Activated gamma-delta T cell (primary cell): Measurements from ENCODE around the gene FAM184A.

Experiments
- DNase-seq: peaks from one replicate; lab custom pipeline; 2025; lab: John Stamatoyannopoulos, UW

Gene FAM184A

DNA sequence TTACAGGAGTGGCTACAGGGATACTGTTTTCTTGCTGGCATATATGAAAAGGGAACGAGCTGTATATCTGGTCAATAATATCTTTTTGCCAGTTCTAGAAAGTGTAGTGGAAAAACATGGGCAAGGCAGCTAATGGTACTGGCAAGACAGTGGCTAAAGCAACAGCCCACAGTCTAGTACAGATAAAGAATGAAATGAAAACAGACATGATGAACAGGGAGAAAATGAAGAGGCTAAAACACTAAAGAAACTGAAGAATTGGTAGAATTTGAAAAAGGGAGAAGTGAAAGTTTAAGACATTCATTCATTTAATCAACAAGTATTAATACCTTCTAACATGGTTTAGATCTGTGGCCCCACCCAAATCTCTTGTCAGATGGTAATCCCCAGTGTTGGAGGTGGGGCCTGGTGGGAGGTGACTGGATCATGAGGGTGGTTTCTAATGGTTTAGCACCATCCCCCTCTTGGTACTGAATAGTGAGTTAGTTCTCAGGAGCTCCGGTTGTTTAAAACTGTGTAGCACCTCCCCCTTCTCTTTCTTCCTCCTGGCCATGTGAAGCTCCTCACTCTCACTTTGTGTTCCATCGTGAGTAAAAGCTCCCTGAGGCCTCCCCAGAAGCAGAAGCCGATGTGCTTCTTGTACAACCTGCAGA is 18.1 kb downstream of the FAM184A start:
- no peak for DNase-seq

DNA sequence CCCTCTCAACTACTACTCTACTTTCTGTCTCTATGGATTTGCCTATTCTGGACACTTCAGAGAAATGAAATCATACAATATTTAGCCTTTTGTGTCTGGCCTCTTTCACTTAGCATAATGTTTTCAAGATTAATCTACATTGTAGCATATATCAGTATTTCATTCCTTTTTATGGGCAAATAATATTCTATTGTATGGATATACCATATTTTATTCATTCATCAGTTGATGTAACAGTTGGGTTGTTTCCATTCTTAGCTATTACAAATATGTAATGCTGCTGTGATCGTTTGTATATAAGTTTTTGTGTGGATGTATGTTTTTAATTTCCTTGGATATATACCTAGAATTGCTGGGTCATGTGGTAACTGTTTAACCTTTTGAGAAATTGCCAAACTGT is 23.4 kb downstream of the FAM184A start:
- DNase-seq = no peak

DNA sequence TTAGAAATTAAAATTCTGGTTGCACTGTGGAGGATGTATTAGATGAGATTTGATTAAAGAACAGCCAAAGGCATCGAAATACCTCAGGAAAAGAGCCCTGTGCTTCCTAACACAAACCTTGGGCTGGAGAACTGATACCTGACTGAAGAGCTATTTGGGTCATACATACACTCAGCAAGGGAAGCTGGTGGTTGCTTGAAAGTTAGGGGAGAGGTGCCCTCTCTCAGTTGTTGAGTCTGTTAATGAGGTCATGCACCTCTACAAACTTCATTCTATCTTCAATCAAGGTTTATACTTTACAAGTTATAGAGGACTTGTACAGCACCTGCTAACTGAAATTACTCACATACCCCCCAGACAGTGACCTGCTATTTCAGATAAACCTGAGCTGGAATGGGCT is 25.5 kb downstream of the FAM184A start:
- no peak for DNase-seq

DNA sequence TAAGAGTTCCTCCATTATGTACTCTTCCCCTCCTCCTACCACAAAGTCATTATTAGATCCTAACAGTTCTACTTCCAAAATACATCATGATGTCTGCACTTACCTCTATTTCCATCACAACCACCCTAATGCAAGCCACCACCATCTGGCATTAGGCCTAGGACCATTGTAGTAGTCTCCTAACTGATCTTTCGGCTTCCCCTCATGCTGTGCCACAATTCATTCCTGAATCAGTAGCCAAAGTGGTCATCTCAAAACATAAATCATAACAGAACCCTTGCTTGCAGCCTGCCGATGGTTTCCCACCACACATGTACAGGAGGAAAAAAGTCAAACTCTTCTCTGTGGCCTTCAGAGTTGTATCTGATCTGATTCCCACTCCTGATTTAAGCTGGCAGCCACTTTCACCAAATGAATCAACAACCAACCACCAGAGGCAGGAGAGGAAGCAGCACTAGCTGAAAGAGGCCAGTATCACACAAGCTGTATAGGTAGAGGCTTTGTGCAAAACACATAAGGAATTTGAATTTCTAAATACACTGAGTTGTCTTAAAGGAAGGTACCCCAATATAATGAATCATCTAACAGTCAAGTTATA is 26.1 kb downstream of the FAM184A start:
- DNase-seq = no peak

DNA sequence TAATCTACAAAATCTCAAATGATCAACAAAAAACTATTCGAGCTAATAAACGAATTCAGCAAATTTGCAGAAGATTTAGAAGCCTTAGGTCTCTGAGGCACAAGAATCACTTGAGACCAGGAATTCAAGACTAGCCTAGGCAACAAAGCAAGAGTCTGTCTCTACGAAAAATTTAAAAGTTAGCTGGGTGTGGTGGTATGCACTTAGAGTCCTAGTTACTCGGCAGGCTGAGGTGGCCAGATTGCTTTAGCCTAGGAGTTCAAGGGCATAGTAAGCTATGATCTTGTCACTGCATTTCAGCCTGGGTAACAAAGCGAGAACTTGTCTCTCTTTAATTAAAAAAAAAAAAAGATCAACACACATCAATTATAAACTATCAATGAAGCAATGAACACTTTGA is 34.2 kb downstream of the FAM184A start:
- no peak for DNase-seq

DNA sequence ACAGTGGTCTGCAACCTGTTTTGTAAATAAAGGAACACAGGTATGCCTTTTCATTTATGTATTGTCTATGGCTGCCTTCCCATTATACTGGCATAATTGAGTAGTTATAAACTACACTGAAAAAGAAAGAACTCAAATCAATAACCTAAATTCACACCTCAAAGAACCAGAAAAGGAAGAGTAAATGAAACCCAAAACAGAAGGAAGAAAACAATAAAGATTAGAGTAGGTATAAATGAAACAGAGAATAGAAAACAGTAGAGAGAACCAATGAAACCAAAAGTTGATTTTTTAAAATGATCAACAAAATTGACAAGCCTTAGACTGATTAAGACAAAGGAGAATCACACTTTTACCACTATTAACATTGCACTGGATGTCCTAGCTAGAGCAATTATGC is 34.7 kb downstream of the FAM184A start:
- DNase-seq = no peak

DNA sequence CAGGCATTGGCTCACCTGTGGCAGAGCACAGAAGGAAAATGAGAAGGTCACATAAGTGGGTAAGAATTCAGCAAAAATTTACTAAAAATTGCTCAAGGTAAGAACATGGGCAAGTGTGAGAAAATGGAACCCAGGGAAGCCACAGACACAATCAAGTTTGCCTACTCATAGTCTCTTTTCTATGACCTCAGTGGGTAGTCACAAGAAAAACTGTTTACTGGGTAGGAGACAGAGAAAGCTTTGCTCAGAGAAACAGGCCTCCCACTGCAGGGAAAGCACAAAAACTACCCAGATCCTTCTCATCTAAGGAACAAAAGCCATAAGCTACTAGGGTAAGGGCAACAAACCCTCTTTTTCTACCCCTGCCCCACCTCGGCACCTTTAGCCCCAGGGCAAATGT is 35.2 kb downstream of the FAM184A start:
- DNase-seq = no peak

DNA sequence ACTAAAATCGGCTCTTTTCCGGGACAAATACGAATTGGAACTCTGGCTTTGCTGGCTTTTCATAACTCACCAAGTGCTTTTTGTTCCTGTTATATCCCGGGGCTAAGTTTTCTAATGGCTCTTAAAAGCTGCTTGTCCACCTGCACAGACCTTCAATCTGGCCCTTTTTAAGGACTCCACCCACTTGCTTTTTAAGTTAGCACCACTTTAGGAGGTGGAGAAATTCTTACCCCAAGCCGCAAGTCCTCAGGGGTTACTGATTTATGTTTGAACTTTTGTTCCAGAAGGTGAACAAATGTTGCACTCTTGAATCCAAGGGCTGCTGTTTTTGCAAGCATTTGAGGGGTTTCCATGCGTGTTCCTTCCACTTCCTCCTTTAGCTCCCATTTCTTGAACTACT is 37.8 kb downstream of the FAM184A start:
- no peak for DNase-seq

DNA sequence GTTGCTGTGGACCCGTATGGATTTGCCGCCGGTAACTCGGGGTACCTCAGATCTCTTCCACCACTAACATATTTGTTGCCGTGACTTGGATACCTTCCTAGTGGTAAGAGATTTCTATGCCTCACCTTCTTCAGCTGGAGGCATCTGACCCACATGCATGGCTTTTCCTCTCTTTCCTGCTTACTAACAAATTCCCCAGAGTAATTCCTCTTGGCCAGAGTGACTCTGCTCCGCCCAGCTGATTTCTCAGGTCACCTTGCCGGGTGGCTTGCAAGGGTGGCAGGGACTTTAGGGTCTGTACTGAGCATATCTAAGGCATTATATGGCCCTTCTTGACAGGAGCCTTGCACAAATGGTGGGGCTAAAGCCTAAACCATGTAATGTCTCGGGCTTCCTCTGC is 38.2 kb downstream of the FAM184A start:
- DNase-seq = no peak

DNA sequence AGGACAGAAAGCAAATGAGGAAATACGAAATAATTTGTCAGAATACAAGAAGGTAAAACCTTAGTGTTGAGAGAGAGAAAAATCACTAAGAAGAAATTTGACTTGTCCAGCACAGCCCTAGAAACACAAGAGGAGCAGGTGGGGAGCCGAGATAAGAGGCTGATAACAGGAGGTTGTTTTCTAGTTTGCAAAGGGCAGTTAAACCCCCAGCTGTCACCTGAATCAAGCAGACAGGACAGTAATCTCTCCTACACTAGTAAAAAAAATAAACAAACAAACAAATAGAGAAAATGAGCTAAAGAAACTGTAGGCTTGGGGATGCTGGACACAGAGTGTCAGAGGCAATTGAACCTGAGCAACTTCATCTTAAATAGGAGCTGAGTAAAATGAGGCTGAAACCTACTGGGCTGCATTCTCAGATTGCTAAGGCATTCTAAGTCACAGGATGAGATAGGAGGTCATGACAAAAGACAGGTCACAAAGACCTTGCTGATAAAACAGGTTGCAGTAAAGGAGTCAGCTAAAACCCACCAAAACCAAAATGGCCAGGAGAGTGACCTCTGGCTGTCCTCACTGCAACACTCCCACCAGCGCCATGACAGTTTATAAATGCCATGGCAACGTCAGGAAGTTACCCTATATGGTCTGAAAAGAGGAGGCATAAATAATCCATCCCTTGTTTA is 40.4 kb downstream of the FAM184A start:
- DNase-seq = no peak

DNA sequence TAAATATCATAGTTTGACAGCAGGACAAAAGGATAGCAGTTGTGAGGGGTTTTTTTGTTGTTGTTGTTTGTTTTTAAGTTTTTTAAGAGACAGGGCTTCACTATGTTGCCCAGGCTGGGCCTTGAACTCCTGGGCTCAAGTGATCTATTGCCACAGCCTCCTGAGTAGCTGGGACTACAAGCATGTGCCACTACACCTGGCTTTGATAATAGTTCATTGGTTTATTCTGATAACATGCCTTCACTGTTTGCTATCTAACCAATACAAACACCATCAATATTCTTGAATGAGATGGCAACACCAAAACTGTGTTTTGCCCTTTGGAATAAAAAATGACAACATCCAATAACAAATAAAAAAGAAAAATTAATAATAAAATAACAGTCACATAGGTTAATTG is 41.2 kb downstream of the FAM184A start:
- DNase-seq = no peak

DNA sequence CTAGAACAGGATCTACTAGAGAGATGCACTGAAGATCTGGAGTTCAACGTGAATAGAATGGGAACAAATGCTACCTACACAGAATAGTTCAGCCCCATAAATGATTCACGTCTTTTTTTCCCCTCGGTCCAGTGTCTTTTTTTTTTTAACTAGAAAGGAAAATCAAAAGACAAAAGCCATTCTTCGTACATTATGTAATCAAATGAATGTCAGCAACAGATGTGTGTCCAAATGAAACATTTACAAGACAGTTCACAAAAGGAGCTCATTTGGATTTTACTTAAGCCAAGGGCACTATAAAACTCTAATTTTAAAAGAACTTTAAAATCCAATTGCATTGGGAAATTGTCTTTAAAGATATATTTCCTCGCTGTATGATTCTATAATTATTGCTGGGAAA is 42.4 kb downstream of the FAM184A start:
- no peak for DNase-seq

DNA sequence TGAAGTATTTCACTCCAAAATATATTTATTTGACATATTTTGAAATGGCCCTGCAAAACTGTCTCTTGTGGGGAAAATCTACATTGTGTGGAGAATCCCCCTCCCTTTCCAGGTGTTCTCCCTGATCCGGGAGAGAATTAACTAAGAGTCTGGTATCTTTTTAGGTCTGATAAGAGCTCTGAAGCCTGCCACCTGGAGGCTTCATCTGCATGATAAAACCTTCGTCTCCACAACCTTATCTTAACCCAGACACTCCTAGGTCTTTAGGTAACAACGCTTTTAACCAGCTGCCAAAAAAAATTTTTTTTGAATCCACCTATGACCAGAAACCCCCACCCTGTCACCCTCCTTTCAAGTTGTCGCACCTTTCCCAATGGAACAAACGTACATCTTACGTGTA is 43.0 kb downstream of the FAM184A start:
- no peak for DNase-seq

DNA sequence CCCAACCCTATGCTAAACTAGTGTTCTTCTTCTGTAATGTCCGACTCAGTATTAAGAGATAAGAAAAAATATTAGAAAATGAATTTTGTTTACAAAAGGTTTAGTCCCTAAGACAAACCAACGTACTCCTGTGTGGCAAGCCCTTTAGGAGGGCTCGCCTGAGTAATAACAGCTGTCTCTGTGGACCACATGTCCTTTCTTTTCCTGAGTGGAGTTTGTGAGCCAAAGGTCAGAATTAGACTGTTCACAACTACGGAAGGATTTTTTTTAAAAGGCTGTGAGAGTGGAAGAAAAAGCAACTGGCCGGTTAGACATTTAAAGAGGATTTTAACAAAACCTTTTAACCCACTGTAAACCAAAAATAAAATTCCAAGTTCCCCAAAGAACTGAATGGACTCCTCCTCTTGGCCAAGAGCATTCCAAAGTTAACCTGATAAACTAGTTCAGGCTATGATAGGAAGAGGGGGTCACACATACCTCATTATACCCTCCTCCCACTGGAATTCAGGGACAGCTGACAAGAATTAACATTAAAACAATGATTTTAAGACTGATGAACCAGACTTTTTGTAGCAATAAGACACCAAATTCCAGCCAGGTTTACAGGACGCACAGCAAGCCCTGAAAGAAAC is 43.5 kb downstream of the FAM184A start:
- no peak for DNase-seq

DNA sequence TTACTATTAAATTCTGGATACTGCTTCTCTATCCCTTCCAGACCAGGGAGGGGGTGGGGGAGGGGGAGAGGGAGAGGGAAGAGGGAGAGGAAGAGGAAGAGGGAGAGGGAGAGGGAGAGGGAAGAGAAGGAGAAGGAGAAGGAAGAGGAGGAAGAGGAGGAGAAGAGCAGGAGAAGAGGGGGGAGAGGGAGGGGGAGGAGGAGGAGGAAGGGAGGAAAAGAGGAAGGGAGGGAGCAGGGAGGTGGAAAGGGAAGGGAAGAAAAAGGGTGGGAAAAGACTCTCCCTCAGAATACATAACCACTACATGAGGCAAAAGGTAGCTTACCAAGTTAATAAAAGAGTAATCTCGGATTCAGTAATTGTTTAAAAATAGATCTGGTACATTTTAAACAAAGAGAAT is 46.0 kb downstream of the FAM184A start:
- no peak for DNase-seq

DNA sequence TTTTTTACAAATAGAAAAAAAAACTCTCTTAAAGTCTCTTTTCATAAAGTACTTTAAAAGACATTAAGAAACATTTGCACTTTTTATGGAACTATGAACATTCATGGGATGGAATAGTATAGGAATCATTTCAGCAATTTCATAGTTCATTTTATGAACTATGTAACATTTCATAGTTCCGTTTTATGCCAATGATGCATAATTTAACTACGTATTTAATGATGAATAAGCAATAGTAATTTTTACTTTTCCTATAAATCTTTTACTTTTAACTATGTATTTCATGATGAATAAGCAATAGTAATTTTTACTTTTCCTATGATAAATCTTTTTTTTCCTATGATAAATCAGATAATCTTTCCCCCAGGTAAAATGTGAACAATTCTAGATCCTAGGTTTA is 47.7 kb downstream of the FAM184A start:
- DNase-seq = no peak

DNA sequence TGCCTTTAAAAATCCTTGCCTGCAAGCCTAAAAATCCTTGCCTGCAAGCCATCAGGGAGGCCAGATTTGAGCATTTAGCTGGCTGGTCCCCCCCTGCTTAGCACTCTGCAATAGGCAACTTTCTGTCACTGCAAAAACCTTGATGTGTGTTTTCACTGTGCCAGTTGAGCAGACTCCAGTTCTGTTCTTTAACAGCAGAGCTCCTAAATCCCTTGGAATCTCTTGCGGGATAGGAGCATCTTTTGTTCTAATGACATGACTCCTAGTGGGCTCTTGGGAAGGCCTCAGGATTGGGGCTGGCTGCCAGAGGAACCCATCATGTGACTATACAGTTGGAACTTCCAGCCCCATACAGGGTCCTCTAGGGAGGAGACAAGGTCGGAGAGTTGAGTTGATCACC is 50.4 kb downstream of the FAM184A start:
- DNase-seq = no peak

DNA sequence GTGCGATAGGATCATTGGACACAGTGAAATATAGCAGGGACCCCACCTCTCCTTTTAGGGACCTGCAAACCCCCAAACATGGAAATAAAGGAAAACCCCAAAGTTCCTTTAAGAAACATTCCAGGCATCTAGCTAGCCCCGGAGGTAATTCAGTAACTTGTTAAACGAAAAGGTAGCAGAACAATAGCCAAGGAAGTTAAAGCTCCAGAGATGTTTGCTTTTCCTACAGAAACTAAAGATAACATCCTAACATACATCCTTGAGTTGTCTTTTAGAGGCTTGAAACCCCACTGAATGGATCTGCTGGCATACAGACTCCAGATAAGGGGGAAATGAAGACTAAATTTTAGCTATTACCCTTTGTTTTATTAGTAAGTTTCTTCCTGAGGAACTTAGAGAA is 51.0 kb downstream of the FAM184A start:
- no peak for DNase-seq

DNA sequence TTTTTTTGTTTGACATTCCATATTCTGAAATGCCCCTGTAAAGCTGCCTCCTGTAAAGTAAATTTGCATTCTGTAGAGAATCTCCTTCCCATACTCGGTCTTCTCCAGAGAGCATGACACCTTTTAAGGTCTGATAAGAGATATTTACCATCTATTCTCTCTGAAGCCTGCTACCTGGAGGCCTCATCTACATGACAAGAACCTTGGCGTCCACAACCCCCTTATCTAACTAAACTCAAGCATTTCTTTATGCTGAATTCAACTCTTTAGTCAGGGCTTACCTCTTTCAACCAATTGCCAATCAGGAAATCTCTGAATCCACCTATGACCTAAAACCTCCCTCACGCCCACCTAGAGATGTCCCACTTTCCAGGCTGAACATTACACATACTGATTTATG is 51.6 kb downstream of the FAM184A start:
- no peak for DNase-seq

DNA sequence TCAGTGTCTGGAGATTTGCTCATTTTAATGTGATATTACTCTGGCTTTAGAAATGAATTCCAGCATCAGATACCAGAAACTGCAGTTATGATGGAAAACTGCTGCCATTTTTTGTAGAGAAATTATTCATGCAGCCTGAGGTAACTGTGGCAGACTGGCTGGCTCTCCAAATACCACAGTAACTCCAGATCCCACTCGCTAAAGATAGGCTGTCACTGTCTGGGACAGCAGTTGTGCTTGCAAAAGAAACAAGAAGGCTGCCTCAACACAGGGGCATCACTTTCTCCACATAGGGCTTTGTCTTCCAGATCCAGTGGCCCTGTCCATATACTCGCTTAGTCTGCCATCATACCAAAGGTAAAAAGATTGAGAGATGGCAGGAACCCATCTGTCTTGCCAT is 52.7 kb downstream of the FAM184A start:
- DNase-seq = no peak

DNA sequence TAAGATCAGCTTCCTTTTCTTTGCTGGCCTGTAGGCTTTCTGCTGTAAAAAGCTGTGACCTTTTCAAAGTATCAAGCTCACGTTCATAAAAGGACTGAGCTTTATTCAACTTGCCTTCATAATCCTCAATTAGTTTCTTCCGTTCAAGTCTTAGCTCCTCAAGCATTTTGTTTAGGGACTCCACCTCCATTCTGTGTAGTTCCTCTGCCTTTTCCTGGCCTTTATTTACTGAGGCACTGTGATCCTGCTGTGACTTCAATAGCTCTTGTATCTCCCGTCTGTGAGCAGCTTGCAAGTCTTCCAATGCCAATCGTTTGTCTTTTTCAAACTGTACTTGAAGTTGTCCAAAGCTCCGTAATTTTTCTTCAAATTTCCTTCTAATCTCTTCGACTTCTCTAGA is 54.4 kb downstream of the FAM184A start:
- DNase-seq = no peak

DNA sequence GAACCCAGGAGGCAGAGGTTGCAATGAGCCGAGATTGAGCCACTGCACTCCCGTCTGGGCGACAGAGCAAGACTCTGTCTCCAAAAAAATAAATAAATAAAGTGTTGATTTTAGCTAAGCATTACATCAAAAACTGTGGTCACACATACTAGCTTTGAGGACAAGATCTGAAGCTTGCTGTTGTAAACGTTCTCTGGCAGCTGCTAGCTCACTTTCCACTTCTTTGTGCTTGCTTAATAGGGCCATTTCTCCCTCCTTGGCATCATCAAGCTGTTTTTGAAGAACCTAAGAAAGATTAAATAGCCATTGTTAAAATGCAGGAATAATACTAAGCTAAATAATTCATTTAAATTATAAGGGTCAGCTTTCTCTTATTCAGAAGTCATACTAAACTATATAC is 55.7 kb downstream of the FAM184A start:
- no peak for DNase-seq
